ENCODE data around the gene NSD2.

DNA sequence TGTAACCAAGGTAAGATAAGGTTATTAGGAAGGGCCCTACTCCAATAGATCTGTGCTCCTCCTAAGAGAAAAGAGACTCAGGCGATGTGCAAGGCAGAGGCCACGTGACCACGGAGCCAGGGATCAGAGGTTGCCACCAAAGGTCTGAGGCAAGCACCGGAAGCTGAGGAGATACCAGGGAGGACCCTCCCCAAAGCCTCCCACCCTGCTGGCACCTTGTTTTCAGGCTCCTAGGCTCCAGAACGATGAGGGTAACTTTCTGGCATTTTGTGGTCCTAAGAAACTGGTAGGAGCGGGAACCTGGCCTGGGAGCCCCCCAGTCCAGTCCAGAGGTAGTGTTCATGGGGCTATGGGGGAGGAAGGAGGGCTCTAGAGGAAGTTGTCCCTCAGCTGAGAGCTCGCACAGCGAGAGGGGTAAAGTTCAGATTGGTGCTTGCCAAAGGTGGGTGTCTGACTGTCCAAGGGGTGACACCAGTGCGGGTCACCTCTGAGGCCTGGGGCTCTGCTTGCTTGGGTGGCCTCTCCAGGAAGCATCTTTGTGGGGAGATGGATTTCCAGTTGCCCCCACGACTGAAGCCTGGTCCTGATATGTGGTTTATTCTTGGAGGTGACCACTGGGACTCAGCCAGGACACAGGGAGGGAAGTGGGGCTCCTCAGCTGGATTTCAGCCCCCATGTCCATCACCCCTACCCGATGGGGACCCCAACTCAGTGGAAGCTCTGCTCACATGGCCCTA is 7.7 kb upstream of the NSD2 start:
- TF ChIP-seq, protein P1, sequence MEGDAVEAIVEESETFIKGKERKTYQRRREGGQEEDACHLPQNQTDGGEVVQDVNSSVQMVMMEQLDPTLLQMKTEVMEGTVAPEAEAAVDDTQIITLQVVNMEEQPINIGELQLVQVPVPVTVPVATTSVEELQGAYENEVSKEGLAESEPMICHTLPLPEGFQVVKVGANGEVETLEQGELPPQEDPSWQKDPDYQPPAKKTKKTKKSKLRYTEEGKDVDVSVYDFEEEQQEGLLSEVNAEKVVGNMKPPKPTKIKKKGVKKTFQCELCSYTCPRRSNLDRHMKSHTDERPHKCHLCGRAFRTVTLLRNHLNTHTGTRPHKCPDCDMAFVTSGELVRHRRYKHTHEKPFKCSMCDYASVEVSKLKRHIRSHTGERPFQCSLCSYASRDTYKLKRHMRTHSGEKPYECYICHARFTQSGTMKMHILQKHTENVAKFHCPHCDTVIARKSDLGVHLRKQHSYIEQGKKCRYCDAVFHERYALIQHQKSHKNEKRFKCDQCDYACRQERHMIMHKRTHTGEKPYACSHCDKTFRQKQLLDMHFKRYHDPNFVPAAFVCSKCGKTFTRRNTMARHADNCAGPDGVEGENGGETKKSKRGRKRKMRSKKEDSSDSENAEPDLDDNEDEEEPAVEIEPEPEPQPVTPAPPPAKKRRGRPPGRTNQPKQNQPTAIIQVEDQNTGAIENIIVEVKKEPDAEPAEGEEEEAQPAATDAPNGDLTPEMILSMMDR (IDR thresholded peaks at IDR 0.05): no peak
- no peak for TF ChIP-seq EP300 (IDR thresholded peaks at IDR 0.05)

All from suprapubic skin (tissue), 3 donors.